ENCODE data around the gene QRICH1.

- TF ChIP-seq MYC (IDR thresholded peaks at IDR 0.05; ENCODE audit: low read depth, low read length) (no peak), CTCF (IDR thresholded peaks at IDR 0.05; ENCODE audit: extremely low read depth in 1 of 2, insufficient read depth in 1 of 2, low read depth in 1 of 2, low read length in 2 of 2) (no peak), POLR2A (IDR thresholded peaks at IDR 0.05; ENCODE audit: low read depth, low read length) (no peak), MAX (IDR thresholded peaks at IDR 0.05; ENCODE audit: insufficient read depth, insufficient read length) (no peak), POLR2AphosphoS5 (IDR thresholded peaks at IDR 0.05; ENCODE audit: insufficient read depth, low read depth, low read length) (no peak), EZH2 (IDR thresholded peaks at IDR 0.05; ENCODE audit: borderline replicate concordance, low read depth, low read length, severe bottlenecking) (no peak)
Observed at GRCh38 chr3:49019941-49020329, 73.9 kb downstream of the QRICH1 start.
